SK-N-SH treated with all-trans-retinoic acid at 6 μM for 48 hours (cell line): ENCODE results near the gene PRDX6.
"Not testable (repeated sequence)": the region's sequence is repeated elsewhere in the genome, so short reads cannot be mapped to it uniquely, and the experiment has no call there.

Source experiments
- ATAC-seq: fragments of 200-7000 bp; cut with Tn5 transposase; 3 replicates; pipeline ENCODE4 v1.9.1; 2020; ENCODE audit warnings: mild to moderate bottlenecking, moderate library complexity
- ARNTL ChIP-seq: fragments of 450-650 bp; formaldehyde crosslinking; IDR thresholded peaks from 2 replicates; pipeline ENCODE4 v1.5.0; 2020; ENCODE audit warnings: low read depth, mild to moderate bottlenecking, moderate library complexity, borderline replicate concordance
- BACH2 ChIP-seq: fragments of 250-450 bp; sonication (Bioruptor Pico); IDR thresholded peaks from 2 replicates; pipeline ENCODE4 v1.9.0; 2021; ENCODE audit warnings: mild to moderate bottlenecking, borderline replicate concordance
- CSDC2 ChIP-seq: fragments of 250-450 bp; sonication (Bioruptor Pico); IDR thresholded peaks from 2 replicates; pipeline ENCODE4 v1.5.0; 2020; ENCODE audit warnings: mild to moderate bottlenecking, moderate library complexity
- ESRRG ChIP-seq: fragments of 250-450 bp; sonication (Bioruptor Pico); IDR thresholded peaks from 2 replicates; pipeline ENCODE4 v1.6.1; 2021; ENCODE audit warnings: mild to moderate bottlenecking
- GLIS3 ChIP-seq: fragments of 250-450 bp; sonication (Bioruptor Pico); IDR thresholded peaks from 2 replicates; pipeline ENCODE4 v1.5.0; 2020; ENCODE audit warnings: mild to moderate bottlenecking, moderate library complexity
- ISL1 ChIP-seq: fragments of 250-450 bp; sonication (Bioruptor Pico); IDR thresholded peaks from 2 replicates; pipeline ENCODE4 v2.1.2; 2022; ENCODE audit warnings: mild to moderate bottlenecking, moderate library complexity
- OSR1 ChIP-seq: fragments of 250-450 bp; sonication (Bioruptor Pico); IDR thresholded peaks from 2 replicates; pipeline ENCODE4 v1.8.0; 2022; ENCODE audit warnings: moderate library complexity, mild to moderate bottlenecking, inconsistent platforms
- PPARA ChIP-seq: fragments of 250-450 bp; sonication (Bioruptor Pico); IDR thresholded peaks from 2 replicates; pipeline ENCODE4 v1.5.0; 2020; ENCODE audit warnings: mild to moderate bottlenecking, borderline replicate concordance
- RARB ChIP-seq: fragments of 250-450 bp; sonication (Bioruptor Pico); IDR thresholded peaks from 2 replicates; pipeline ENCODE4 v1.8.0; 2021; ENCODE audit warnings: mild to moderate bottlenecking, moderate library complexity
- SNAI2 ChIP-seq: fragments of 250-450 bp; sonication (Bioruptor Pico); IDR thresholded peaks from 2 replicates; pipeline ENCODE4 v1.5.0; 2020; ENCODE audit warnings: mild to moderate bottlenecking, moderate library complexity
- TCF4 ChIP-seq: fragments of 250-450 bp; sonication (Bioruptor Pico); IDR thresholded peaks from 2 replicates; pipeline ENCODE4 v1.8.0; 2021; ENCODE audit warnings: mild to moderate bottlenecking, moderate library complexity, borderline replicate concordance
- TOX ChIP-seq: fragments of 250-450 bp; sonication (Bioruptor Pico); IDR thresholded peaks from 2 replicates; pipeline ENCODE4 v1.8.0; 2021; ENCODE audit warnings: mild to moderate bottlenecking, moderate library complexity, borderline replicate concordance
- ZC3H10 ChIP-seq: fragments of 250-450 bp; sonication (Bioruptor Pico); IDR thresholded peaks from 2 replicates; pipeline ENCODE4 v1.5.1; 2021; ENCODE audit warnings: mild to moderate bottlenecking, moderate library complexity
- ZFP3 ChIP-seq: fragments of 250-450 bp; sonication (Bioruptor Pico); IDR thresholded peaks from 2 replicates; pipeline ENCODE4 v1.5.0; 2020; ENCODE audit warnings: mild to moderate bottlenecking, moderate library complexity
- ZFP30 ChIP-seq: fragments of 450-650 bp; formaldehyde crosslinking; IDR thresholded peaks from 2 replicates; pipeline ENCODE4 v1.5.0; 2022; ENCODE audit warnings: mild to moderate bottlenecking, moderate library complexity
- ZNF565 ChIP-seq: fragments of 450-650 bp; formaldehyde crosslinking; conservative IDR thresholded peaks from 2 replicates; pipeline ENCODE4 v1.5.0; 2020; ENCODE audit warnings: low read depth, mild to moderate bottlenecking, moderate library complexity
- ZNF70 ChIP-seq: fragments of 450-650 bp; formaldehyde crosslinking; IDR thresholded peaks from 2 replicates; pipeline ENCODE4 v1.5.0; 2020; ENCODE audit warnings: mild to moderate bottlenecking, moderate library complexity
- ZNF8 ChIP-seq: fragments of 450-650 bp; formaldehyde crosslinking; IDR thresholded peaks from 2 replicates; pipeline ENCODE4 v1.5.0; 2020; ENCODE audit warnings: mild to moderate bottlenecking, moderate library complexity
- TF ChIP-seq, protein P1 (sequence below): fragments of 250-450 bp; sonication (Bioruptor Pico); IDR thresholded peaks from 2 replicates; pipeline ENCODE4 v1.5.1; 2020; ENCODE audit warnings: low read depth, mild to moderate bottlenecking, moderate library complexity
- TF ChIP-seq, protein P2 (sequence below): fragments of 250-450 bp; sonication (Bioruptor Pico); IDR thresholded peaks from 2 replicates; pipeline ENCODE4 v1.5.1; 2021; ENCODE audit warnings: mild to moderate bottlenecking, moderate library complexity
- TF ChIP-seq, protein P3 (sequence below): fragments of 250-450 bp; sonication (Bioruptor Pico); IDR thresholded peaks from 2 replicates; pipeline ENCODE4 v1.8.0; 2020; ENCODE audit warnings: mild to moderate bottlenecking, moderate library complexity, borderline replicate concordance
- TF ChIP-seq, protein P4 (sequence below): fragments of 250-450 bp; sonication (Bioruptor Pico); IDR thresholded peaks from 2 replicates; pipeline ENCODE4 v1.8.0; 2021; ENCODE audit warnings: low read depth, mild to moderate bottlenecking, moderate library complexity, borderline replicate concordance
- TF ChIP-seq, protein P5 (sequence below): fragments of 250-450 bp; sonication (Bioruptor Pico); IDR thresholded peaks from 2 replicates; pipeline ENCODE4 v1.5.0; 2020; ENCODE audit warnings: mild to moderate bottlenecking, moderate library complexity

PRDX6 gene

DNA sequence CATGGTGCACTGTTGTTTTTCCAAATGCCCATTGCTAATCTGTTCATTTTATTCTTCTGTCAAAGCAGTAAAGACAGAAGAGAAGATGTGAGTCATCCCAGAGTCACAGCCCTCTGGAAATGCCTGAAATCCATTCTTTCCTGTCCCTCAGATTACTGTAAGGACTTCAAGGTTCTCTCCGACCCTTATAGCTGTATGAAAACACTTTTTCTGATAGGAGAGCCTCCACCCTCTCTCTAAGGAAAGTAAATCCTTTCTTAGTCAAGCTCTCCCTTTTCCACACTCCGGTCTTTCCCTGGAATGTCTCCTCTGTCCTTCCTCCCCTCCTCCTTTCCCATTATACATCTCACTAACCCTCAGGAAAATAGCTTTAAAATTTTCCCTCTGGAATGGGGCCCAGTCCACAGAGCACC, 3.5 kb upstream of the PRDX6 start:
- TF ChIP-seq RARB (no peak), OSR1 (no peak), ARNTL (no peak), ZFP3 (CRISPR knock-in tag) (no peak), GLIS3 (CRISPR knock-in tag) (no peak), ZC3H10 (CRISPR knock-in tag) (no peak), ZNF70 (no peak), BACH2 (no peak), ZNF565 (no peak), ZFP30 (no peak), ISL1 (CRISPR knock-in tag) (no peak), ESRRG (CRISPR knock-in tag) (no peak)
- TF ChIP-seq, protein P1, sequence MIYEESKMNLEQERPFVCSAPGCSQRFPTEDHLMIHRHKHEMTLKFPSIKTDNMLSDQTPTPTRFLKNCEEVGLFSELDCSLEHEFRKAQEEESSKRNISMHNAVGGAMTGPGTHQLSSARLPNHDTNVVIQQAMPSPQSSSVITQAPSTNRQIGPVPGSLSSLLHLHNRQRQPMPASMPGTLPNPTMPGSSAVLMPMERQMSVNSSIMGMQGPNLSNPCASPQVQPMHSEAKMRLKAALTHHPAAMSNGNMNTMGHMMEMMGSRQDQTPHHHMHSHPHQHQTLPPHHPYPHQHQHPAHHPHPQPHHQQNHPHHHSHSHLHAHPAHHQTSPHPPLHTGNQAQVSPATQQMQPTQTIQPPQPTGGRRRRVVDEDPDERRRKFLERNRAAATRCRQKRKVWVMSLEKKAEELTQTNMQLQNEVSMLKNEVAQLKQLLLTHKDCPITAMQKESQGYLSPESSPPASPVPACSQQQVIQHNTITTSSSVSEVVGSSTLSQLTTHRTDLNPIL (CRISPR knock-in tag), result no peak
- TF ChIP-seq, protein P2, sequence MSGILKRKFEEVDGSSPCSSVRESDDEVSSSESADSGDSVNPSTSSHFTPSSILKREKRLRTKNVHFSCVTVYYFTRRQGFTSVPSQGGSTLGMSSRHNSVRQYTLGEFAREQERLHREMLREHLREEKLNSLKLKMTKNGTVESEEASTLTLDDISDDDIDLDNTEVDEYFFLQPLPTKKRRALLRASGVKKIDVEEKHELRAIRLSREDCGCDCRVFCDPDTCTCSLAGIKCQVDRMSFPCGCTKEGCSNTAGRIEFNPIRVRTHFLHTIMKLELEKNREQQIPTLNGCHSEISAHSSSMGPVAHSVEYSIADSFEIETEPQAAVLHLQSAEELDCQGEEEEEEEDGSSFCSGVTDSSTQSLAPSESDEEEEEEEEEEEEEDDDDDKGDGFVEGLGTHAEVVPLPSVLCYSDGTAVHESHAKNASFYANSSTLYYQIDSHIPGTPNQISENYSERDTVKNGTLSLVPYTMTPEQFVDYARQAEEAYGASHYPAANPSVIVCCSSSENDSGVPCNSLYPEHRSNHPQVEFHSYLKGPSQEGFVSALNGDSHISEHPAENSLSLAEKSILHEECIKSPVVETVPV (CRISPR knock-in tag), result no peak
- TF ChIP-seq, protein P3, sequence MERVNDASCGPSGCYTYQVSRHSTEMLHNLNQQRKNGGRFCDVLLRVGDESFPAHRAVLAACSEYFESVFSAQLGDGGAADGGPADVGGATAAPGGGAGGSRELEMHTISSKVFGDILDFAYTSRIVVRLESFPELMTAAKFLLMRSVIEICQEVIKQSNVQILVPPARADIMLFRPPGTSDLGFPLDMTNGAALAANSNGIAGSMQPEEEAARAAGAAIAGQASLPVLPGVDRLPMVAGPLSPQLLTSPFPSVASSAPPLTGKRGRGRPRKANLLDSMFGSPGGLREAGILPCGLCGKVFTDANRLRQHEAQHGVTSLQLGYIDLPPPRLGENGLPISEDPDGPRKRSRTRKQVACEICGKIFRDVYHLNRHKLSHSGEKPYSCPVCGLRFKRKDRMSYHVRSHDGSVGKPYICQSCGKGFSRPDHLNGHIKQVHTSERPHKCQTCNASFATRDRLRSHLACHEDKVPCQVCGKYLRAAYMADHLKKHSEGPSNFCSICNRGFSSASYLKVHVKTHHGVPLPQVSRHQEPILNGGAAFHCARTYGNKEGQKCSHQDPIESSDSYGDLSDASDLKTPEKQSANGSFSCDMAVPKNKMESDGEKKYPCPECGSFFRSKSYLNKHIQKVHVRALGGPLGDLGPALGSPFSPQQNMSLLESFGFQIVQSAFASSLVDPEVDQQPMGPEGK (CRISPR knock-in tag), result no peak
- TF ChIP-seq, all 23 proteins: peak for 0
- peak; percentile 34 for ATAC-seq

DNA sequence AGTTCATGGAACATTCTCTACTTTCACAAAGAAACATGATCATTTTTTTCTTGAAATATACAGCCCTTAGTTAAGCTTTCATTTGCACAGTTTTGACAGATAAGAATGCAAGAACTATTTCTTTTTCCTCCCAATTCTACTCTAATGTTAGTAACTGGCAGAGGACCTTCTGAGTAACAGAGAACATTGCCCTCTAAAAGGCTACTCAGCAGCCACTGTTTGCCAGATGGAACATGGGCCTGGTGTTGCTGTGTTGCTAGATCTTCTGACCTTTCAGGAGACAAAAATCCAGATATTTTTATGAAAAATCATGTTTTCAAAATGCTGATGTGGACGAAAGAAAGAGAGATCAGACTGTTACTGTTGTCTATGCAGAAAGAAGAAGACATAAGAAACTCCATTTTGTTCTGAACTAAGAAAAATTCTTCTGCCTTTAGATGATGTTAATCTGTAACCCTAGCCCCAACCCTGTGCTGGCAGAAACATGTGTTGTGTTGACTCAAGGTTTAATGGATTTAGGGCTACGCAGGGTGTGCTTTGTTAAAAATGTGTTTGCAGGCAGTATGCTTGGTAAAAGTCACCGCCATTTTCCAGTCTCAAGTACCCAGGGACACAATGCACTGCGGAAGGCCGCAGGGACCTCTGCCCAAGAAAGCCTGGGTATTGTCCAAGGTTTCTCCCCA, 2.9 kb upstream of the PRDX6 start:
- TF ChIP-seq ESRRG (CRISPR knock-in tag) (no peak), ARNTL (no peak), ZNF8 (CRISPR knock-in tag) (no peak), ISL1 (CRISPR knock-in tag) (no peak), CSDC2 (CRISPR knock-in tag) (no peak; the same call in 1 of the 2 replicates), PPARA (no peak), GLIS3 (CRISPR knock-in tag) (no peak), ZNF565 (no peak), OSR1 (peak; percentile 93), ZNF70 (no peak), BACH2 (no peak), ZC3H10 (CRISPR knock-in tag) (peak; percentile 80), TOX (CRISPR knock-in tag) (peak; percentile 56), ZFP30 (no peak), RARB (peak; percentile 31; the same call in 1 of the 2 replicates), TCF4 (CRISPR knock-in tag) (no peak), SNAI2 (CRISPR knock-in tag) (no peak), ZFP3 (CRISPR knock-in tag) (peak; percentile 55; the same call in 1 of the 2 replicates)
- TF ChIP-seq, protein P2 (CRISPR knock-in tag), result no peak
- TF ChIP-seq, protein P3 (CRISPR knock-in tag), result no peak
- TF ChIP-seq, protein P4, sequence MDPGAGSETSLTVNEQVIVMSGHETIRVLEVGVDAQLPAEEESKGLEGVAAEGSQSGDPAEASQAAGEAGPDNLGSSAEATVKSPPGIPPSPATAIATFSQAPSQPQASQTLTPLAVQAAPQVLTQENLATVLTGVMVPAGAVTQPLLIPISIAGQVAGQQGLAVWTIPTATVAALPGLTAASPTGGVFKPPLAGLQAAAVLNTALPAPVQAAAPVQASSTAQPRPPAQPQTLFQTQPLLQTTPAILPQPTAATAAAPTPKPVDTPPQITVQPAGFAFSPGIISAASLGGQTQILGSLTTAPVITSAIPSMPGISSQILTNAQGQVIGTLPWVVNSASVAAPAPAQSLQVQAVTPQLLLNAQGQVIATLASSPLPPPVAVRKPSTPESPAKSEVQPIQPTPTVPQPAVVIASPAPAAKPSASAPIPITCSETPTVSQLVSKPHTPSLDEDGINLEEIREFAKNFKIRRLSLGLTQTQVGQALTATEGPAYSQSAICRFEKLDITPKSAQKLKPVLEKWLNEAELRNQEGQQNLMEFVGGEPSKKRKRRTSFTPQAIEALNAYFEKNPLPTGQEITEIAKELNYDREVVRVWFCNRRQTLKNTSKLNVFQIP (CRISPR knock-in tag), result 0 out of 2 replicates have a peak, but pooled peaks have one; percentile 70
- TF ChIP-seq, protein P5, sequence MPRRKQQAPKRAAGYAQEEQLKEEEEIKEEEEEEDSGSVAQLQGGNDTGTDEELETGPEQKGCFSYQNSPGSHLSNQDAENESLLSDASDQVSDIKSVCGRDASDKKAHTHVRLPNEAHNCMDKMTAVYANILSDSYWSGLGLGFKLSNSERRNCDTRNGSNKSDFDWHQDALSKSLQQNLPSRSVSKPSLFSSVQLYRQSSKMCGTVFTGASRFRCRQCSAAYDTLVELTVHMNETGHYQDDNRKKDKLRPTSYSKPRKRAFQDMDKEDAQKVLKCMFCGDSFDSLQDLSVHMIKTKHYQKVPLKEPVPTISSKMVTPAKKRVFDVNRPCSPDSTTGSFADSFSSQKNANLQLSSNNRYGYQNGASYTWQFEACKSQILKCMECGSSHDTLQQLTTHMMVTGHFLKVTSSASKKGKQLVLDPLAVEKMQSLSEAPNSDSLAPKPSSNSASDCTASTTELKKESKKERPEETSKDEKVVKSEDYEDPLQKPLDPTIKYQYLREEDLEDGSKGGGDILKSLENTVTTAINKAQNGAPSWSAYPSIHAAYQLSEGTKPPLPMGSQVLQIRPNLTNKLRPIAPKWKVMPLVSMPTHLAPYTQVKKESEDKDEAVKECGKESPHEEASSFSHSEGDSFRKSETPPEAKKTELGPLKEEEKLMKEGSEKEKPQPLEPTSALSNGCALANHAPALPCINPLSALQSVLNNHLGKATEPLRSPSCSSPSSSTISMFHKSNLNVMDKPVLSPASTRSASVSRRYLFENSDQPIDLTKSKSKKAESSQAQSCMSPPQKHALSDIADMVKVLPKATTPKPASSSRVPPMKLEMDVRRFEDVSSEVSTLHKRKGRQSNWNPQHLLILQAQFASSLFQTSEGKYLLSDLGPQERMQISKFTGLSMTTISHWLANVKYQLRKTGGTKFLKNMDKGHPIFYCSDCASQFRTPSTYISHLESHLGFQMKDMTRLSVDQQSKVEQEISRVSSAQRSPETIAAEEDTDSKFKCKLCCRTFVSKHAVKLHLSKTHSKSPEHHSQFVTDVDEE (CRISPR knock-in tag), result no peak
- TF ChIP-seq, protein P1 (CRISPR knock-in tag), result no peak
- TF ChIP-seq, all 23 proteins: peak for 6
- peak; percentile 15 for ATAC-seq

DNA sequence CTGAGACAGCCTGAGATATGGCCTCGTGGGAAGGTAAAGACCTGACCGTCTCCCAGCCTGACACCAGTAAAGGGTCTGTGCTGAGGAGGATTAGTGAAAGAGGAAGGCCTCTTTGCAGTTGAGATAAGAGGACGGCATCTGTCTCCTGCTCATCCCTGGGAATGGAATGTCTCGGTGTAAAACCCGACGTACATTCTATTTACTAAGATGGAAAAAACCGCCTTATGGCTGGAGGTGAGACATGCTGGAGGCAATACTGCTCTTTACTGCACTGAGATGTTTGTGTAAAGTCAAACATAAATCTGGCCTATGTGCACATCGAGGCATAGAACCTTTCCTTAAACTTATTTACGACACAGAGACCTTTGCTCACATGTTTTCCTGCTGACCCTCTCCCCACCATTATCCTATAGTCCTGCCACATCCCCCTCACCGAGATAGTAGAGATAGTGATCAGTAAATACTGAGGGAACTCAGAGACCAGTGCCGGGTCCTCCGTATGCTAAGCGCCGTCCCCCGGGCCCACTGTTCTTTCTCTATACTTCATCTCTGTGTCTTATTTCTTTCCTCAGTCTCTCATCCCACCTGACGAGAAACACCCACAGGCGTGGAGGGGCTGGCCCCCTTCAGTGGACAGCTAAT, 2.2 kb upstream of the PRDX6 start:
- ATAC-seq, result not testable (repeated sequence)
